SU-DHL-6 (cell line): Measurements from ENCODE around the gene RIMBP2.

Source experiments
- CTCF ChIP-seq: fragments of 200-600 bp; sonication (generic); IDR thresholded peaks from one replicate; pipeline ENCODE4 v1.5.1; 2017; ENCODE audit warnings: antibody characterized with exemption, mild to moderate bottlenecking, low read length, moderate library complexity; ENCODE audit not compliant: insufficient read depth, poor library complexity, severe bottlenecking
- EZH2phosphoT487 ChIP-seq: fragments of 200-600 bp; sonication (generic), shearing (Covaris generic); conservative IDR thresholded peaks from 2 replicates; pipeline ENCODE4 v1.6.1; 2018; ENCODE audit warnings: mild to moderate bottlenecking, antibody characterized with exemption, low read length, moderate library complexity, mixed read lengths

GRCh38 chr12:130695061-130695460, 21.0 kb downstream of the RIMBP2 start:
- TF ChIP-seq CTCF, result no peak
- TF ChIP-seq EZH2phosphoT487, result no peak
